Endothelial cell of umbilical vein (primary cell): Measurements from ENCODE around the gene CFAP46.

Experiments used
- POLR2A ChIP-seq: IDR thresholded peaks from 2 replicates; pipeline ENCODE4 v1.6.1; 2012; ENCODE audit warnings: low read depth, mild to moderate bottlenecking, control low read depth, low read length
- POLR2AphosphoS5 ChIP-seq: IDR thresholded peaks from 2 replicates; pipeline ENCODE4 v1.6.1; 2012; ENCODE audit warnings: low read depth, mild to moderate bottlenecking, control low read depth, low read length, moderate library complexity; ENCODE audit not compliant: insufficient read depth
- TF ChIP-seq, protein P1 (sequence below), 2 donors: IDR thresholded peaks; 1 replicate in 1 of 2; 2 replicates in 1 of 2; pipeline ENCODE4 v1.5.1; 2011; ENCODE audit warnings: low read length in 2 of 2, mild to moderate bottlenecking in 2 of 2, moderate library complexity in 2 of 2, control low read depth in 1 of 2, inconsistent platforms in 1 of 2, low read depth in 1 of 2; ENCODE audit not compliant: insufficient read depth in 1 of 2; ENCODE audit errors: extremely low read depth in 1 of 2

DNA sequence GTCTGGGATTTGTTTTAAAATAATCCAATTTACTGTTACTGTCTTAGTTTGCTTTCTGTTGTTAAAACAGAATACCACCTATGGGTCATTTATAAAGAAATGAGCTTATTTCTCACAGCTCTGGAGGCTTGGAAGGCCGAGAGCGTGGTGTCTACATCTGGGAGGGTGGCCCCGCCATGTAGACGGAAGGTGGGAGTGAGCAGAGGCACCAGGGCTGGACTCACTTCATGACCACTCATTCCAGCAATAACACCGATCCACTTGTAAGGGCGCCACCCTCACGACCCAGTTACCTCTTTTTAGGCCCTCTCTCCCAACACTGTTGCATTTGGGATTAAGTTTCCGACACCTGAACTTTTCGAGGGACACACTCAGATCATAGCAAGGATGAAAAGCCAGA is 36.2 kb upstream of the CFAP46 start:
- TF ChIP-seq POLR2AphosphoS5: no peak
- TF ChIP-seq, protein P1, sequence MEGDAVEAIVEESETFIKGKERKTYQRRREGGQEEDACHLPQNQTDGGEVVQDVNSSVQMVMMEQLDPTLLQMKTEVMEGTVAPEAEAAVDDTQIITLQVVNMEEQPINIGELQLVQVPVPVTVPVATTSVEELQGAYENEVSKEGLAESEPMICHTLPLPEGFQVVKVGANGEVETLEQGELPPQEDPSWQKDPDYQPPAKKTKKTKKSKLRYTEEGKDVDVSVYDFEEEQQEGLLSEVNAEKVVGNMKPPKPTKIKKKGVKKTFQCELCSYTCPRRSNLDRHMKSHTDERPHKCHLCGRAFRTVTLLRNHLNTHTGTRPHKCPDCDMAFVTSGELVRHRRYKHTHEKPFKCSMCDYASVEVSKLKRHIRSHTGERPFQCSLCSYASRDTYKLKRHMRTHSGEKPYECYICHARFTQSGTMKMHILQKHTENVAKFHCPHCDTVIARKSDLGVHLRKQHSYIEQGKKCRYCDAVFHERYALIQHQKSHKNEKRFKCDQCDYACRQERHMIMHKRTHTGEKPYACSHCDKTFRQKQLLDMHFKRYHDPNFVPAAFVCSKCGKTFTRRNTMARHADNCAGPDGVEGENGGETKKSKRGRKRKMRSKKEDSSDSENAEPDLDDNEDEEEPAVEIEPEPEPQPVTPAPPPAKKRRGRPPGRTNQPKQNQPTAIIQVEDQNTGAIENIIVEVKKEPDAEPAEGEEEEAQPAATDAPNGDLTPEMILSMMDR (IDR thresholded peaks at IDR 0.05; ENCODE audit: extremely low read depth in 1 of 2, insufficient read depth in 1 of 2, low read depth in 1 of 2, low read length in 2 of 2): no peak
- no peak for TF ChIP-seq POLR2A
